ENCODE measurements around the gene SCNM1.
A peak's percentile ranks its signal among the peaks of the same experiment; 100 is the strongest.

SCNM1 gene

DNA sequence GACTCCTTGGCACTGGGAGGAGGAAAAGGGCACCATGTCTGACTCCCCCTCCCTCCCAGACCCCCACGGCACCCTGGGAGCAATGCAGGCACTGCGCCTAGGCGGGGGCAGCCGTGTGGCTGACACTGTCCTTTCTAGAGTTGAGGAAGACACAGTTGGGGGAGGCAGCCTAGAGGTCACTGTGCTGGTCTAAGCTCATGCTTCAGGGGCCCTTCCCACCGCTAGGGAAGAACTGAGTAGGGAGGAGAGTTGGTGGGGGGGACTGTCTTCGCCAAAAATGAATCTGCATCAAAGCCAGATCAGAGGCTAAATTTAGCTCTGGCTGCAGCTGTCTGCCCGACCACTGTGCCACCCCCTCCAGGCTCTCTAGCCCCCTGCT, 22.9 kb upstream of the SCNM1 start:
- Mint-ChIP-seq H3K27ac (no peak overlapping the region), H3K4me1 (ENCODE audit: low read depth) (peaks cover 18% of the 10 kb centered on the region), H3K9me3 (no peaks in the 10 kb centered on the region), H3K27me3 (ENCODE audit: low read depth) (peaks cover 20% of the 10 kb centered on the region), H3K4me3 (no peak overlapping the region), H3K36me3 (ENCODE audit: low read depth) (no peaks in the 10 kb centered on the region)
- DNase-seq (ENCODE audit: low spot score) = no peak

DNA sequence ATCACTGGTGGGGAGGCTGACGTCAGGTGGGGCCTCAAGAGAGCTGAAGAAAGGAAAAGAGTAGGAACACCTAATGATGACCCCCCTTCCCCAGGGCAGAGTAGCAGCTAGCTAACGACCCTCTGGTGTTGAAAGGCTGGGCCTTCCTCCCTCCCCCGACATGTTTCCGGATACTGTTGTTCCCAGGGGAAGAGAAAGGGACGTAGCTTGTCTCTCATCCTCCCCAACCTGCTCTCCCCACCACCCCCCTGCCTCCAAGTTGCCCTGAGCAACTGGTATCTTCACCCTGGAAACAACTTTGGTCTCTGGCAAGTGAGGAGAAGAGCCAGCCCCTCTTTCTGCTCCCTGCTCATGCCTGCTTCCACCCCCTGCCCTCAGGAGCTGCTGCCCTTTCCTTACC, 22.0 kb upstream of the SCNM1 start:
- H3K27me3 Mint-ChIP-seq (ENCODE audit: low read depth) = peaks cover 25% of the 10 kb centered on the region
- peaks cover 18% of the 10 kb centered on the region for H3K4me1 Mint-ChIP-seq (ENCODE audit: low read depth)
- H3K36me3 Mint-ChIP-seq (ENCODE audit: low read depth) = no peaks in the 10 kb centered on the region
- H3K4me3 Mint-ChIP-seq = no peak overlapping the region
- H3K27ac Mint-ChIP-seq = no peak overlapping the region
- no peak for DNase-seq (ENCODE audit: low spot score)
- H3K9me3 Mint-ChIP-seq = no peaks in the 10 kb centered on the region

DNA sequence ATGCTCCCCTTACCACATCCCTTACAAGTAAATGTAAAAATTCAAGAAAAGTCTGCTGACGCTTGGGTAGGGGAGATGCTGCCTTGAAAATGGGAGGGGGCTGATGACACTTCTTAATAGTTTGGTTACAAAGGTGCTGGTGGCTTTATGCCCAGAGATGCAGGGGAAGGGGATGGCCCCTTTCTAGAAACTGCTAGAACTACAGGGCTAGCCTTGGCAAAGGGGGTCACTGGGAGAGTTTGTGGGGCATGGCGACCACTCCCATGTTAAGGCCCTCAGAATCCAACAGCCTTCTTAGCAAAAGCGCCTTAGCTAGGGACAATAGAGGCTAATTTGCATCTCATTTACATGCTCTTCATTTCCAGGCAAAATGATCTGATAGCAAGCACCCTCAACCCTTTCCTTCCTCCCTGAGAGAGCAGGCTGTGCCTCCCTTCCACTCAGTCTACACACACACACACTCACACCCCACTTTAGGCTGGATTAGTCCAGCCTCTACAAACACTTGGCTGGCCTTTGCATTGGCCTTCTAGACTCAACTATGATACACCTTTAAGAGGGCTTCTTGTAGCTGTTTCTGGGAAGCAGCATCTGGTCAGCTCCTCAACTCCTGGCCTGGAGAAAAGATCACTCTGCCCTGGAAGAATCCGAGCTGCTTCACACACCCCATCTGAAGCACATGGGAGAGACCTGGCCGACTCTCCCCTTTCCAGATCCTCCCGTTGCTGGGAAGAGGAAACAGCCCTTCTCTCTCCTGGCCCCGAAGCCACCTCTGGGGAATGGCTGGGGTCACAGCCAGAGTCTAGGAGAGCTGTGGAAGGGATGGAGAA, 21.3 kb upstream of the SCNM1 start:
- Mint-ChIP-seq H3K4me3 (no peak overlapping the region), H3K9me3 (no peaks in the 10 kb centered on the region), H3K27me3 (ENCODE audit: low read depth) (peaks cover 25% of the 10 kb centered on the region), H3K36me3 (ENCODE audit: low read depth) (no peaks in the 10 kb centered on the region), H3K4me1 (ENCODE audit: low read depth) (peaks cover 18% of the 10 kb centered on the region), H3K27ac (no peak overlapping the region)
- no peak for DNase-seq (ENCODE audit: low spot score)

DNA sequence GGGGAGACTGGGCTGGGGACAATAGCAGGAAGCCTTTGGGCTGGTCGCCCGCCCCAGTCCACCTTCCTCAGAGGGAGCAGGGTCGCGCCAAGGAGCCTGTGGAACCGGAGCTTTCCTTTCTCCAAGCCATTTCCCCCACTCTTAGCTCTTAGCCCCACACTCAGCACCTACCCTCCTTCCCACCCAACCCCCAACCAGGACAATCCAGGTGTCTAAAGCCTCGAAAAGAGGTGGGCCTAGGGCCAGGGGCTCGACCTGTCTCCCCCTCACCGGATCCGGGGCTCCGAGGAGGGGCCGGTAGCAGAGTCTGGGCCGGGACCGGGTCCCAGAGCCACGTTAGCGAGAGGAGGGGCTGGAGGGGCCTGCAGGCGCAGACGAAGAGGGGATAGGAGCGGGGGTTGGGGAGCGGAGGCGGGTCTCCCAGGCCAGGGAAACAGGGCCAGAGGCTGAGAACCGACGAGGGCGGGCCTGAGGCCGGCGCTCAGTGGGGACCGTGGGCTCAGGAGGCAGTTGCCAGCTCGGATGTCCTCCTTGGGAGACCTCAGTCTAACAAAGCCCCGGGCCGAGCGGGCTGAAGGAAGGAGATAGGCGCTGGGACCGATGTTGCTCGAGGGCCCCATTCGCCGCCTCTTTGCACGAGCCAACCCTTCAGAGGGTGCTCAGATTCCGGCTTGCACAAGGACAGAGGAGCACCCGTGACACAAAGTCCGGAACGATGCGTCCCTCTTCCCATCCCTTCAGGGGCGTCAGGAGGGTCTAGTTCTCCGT, 20.5 kb upstream of the SCNM1 start:
- no peaks in the 10 kb centered on the region for H3K36me3 Mint-ChIP-seq (ENCODE audit: low read depth)
- no peaks in the 10 kb centered on the region for H3K9me3 Mint-ChIP-seq
- peak overlapping the region; percentile 95 for H3K4me3 Mint-ChIP-seq
- H3K27ac Mint-ChIP-seq = no peak overlapping the region
- DNase-seq (ENCODE audit: low spot score) = no peak
- peaks cover 28% of the 10 kb centered on the region for H3K27me3 Mint-ChIP-seq (ENCODE audit: low read depth)
- peaks cover 18% of the 10 kb centered on the region for H3K4me1 Mint-ChIP-seq (ENCODE audit: low read depth)

DNA sequence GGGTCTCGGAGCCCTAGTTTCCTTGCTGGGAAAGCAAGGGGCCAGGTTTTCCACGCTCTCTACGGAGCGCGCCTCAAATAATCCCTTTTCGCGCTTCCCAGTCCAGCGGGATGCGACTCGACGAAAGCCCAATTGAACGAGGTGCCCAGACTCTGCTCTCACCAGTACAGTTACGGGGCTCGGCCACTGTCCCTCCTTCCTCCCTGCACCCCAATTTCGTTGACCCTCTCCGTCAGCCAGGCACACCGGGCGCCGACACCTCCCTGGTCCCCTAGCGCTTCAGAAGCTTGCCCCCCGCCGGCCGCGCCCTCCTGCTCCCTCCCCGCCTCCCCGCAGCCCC, 19.9 kb upstream of the SCNM1 start:
- Mint-ChIP-seq H3K27me3 (ENCODE audit: low read depth) (peaks cover 29% of the 10 kb centered on the region), H3K9me3 (no peaks in the 10 kb centered on the region), H3K4me1 (ENCODE audit: low read depth) (peaks cover 18% of the 10 kb centered on the region), H3K4me3 (peak overlapping the region; percentile 95), H3K36me3 (ENCODE audit: low read depth) (no peaks in the 10 kb centered on the region), H3K27ac (no peak overlapping the region)
- no peak for DNase-seq (ENCODE audit: low spot score)

DNA sequence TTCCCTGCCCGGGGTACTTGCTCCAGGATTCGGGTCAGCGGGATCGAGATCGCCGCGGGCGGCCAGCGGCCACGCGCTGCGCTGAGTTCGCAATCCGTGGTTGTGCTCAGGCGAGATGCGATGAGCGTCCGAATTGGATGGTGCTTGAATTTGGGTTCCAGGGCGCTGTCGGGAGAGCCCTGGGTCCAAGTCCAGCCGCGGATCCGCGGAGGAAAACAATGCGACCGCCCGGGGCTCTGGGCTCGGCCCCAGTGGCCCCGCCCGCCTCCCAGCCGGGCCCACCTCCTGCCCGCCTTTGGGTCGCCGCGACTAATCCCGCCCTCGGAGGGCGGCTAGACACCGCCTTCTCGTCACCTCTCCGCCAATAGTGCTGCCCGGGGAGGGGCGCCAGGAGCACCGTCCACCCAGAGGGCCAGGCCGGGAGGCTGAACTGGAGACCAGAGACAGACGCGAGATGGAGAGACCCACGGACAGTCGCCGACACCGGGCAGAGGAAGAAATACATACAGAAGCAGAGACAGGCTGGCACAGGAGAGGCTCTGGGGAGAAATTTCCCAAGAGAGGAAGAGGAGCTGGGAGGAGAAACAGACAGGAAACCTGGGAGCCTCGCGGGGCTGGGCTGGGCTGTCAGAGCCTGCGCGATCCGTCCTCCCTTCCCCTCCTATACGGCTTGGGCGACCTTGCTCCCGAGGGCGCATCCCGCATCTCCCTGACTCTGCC, 19.4 kb upstream of the SCNM1 start, which contains the start of gene SEMA6C:
SEMA6C (minus strand) TSS at position 220 of the 720 bp plus-strand sequence. CDS start 4,010 bp downstream, outside the sequence.
- Mint-ChIP-seq H3K4me3 (peak within 1 kb of the TSS; percentile 95), H3K4me1 (ENCODE audit: low read depth) (peaks cover 18% of the 10 kb centered on the region), H3K9me3 (no peaks in the 10 kb centered on the region), H3K27ac (peak within 1 kb of the TSS; percentile 62), H3K36me3 (ENCODE audit: low read depth) (no peaks in the 10 kb centered on the region), H3K27me3 (ENCODE audit: low read depth) (peaks cover 29% of the 10 kb centered on the region)
- peak; percentile 92 for DNase-seq (ENCODE audit: low spot score)

DNA sequence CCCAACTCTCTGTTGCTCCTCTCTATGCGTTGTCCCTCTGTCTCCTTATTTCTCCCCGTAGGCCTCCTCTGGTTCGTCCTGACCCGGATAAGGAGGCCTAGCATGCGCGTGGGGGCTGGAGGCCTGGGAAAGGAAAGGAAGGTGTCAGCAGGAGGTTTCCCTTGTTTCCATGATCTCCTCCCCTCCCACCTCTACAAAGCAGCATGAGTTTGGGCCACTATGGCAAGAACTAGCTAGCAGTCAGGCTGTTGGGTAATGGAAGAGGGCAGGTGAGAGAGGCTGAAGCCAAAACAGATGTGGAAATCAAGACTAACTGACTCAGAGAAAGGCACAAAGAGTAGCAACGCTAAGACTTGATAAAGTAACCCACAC, 18.8 kb upstream of the SCNM1 start:
- Mint-ChIP-seq H3K27ac (peak overlapping the region; percentile 62), H3K4me1 (ENCODE audit: low read depth) (peaks cover 20% of the 10 kb centered on the region), H3K27me3 (ENCODE audit: low read depth) (peaks cover 29% of the 10 kb centered on the region), H3K36me3 (ENCODE audit: low read depth) (no peaks in the 10 kb centered on the region), H3K4me3 (peak overlapping the region; percentile 95), H3K9me3 (no peaks in the 10 kb centered on the region)
- DNase-seq (ENCODE audit: low spot score) = no peak

DNA sequence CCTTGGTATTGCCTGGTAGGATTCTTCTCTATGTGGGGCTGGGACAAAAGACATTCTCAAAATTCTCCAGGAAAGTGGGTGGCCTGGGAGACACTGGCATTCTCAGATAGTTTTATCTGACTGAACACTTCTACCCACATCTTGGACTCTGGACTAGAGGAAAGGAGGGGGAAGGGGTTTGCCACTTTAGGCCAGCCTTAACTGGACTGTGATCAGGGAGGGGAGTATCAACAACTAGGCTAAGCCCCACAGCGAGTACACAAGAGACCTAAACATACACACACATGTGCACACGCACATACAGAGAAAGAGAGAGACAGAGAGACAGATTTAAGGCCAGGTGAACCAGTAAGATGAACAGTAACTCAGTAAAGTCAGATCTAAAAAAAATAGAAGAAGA, 18.3 kb upstream of the SCNM1 start:
- no peak overlapping the region for H3K27ac Mint-ChIP-seq
- H3K36me3 Mint-ChIP-seq (ENCODE audit: low read depth) = no peaks in the 10 kb centered on the region
- H3K27me3 Mint-ChIP-seq (ENCODE audit: low read depth) = peaks cover 29% of the 10 kb centered on the region
- peaks cover 20% of the 10 kb centered on the region for H3K4me1 Mint-ChIP-seq (ENCODE audit: low read depth)
- no peak for DNase-seq (ENCODE audit: low spot score)
- H3K4me3 Mint-ChIP-seq = peak overlapping the region; percentile 95
- H3K9me3 Mint-ChIP-seq = no peaks in the 10 kb centered on the region

DNA sequence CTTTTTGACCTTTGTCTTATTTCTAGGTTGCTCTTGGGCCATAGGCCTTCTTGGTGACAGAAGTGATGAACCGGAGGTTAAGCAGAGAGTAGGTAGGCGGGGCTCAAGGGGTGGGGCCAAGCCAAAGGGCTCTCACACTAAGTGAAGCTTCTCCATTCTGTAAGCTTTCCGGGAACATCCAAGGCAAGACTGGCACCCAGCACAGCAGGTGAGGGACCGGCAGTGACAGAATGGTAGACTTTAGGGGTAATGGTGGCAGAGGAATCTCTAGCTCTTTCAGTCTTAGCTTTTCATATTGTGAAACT, 9.5 kb upstream of the SCNM1 start, which contains the start of gene TNFAIP8L2:
TNFAIP8L2 (plus strand) TSS at position 135 of the 305 bp plus-strand sequence. CDS start 2,049 bp downstream, outside the sequence.
- Mint-ChIP-seq H3K4me3 (peak within 1 kb of the TSS; percentile 98), H3K4me1 (ENCODE audit: low read depth) (peaks cover 36% of the 10 kb centered on the region), H3K27me3 (ENCODE audit: low read depth) (no peaks in the 10 kb centered on the region), H3K36me3 (ENCODE audit: low read depth) (peaks cover 37% of the 10 kb centered on the region), H3K27ac (peak within 1 kb of the TSS; percentile 95), H3K9me3 (no peaks in the 10 kb centered on the region)
- peak; percentile 79 for DNase-seq (ENCODE audit: low spot score)

DNA sequence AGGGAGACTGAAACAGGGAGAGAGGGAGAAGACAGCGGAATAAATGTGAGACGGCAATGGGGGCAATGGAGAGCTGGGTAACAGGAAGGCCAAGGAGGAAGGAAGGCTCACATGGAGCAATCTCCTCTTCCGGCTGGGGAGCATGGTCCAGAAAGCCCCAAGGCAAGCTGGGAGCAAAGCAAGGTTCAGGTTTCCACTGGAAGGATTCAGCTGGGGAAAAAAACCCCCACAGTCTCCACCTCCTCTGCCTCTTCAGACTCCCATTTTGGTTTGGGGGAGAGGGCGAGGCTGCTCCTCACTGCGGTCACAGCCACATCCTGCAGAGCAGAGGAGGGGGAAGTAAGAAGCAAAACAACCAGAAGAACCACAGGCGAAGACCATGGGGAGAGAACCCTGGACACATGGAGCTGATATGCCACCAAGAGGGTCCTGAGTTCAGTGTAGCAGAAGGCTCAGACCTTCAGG, 8.8 kb upstream of the SCNM1 start:
- peak overlapping the region; percentile 98 for H3K4me3 Mint-ChIP-seq
- peaks cover 37% of the 10 kb centered on the region for H3K36me3 Mint-ChIP-seq (ENCODE audit: low read depth)
- H3K4me1 Mint-ChIP-seq (ENCODE audit: low read depth) = peaks cover 40% of the 10 kb centered on the region
- peak overlapping the region; percentile 95 for H3K27ac Mint-ChIP-seq
- H3K27me3 Mint-ChIP-seq (ENCODE audit: low read depth) = no peaks in the 10 kb centered on the region
- no peaks in the 10 kb centered on the region for H3K9me3 Mint-ChIP-seq
- DNase-seq (ENCODE audit: low spot score) = peak; percentile 76

DNA sequence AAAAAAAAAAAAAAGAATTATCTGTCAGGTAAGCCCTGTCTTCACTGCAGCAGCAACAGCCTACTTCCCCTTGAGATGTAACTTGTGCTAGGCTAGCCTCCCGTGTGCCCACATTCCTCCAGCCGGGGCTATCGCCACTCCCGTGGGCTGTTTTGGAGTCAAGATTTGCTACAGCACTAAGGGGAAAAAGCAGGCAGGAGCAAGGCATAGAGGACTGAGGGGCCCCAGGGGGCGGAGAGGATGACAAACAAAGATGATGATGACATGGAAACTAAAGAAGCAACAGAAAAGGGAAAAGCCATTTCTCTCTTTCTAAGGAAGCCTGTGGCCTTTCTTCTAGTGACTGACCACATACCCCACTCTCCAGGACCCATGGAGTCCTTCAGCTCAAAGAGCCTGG, 7.6 kb upstream of the SCNM1 start:
- Mint-ChIP-seq H3K4me1 (ENCODE audit: low read depth) (peaks cover 45% of the 10 kb centered on the region), H3K27me3 (ENCODE audit: low read depth) (no peaks in the 10 kb centered on the region), H3K4me3 (peak overlapping the region; percentile 98), H3K9me3 (no peaks in the 10 kb centered on the region), H3K36me3 (ENCODE audit: low read depth) (peaks cover 43% of the 10 kb centered on the region), H3K27ac (peak overlapping the region; percentile 95)
- DNase-seq (ENCODE audit: low spot score) = peak; percentile 74

DNA sequence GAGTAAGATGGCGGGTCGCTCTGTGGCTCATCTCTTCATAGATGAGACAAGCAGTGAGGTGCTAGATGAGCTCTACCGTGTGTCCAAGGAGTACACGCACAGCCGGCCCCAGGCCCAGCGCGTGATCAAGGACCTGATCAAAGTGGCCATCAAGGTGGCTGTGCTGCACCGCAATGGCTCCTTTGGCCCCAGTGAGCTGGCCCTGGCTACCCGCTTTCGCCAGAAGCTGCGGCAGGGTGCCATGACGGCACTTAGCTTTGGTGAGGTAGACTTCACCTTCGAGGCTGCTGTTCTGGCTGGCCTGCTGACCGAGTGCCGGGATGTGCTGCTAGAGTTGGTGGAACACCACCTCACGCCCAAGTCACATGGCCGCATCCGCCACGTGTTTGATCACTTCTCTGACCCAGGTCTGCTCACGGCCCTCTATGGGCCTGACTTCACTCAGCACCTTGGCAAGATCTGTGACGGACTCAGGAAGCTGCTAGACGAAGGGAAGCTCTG, 7.1 kb upstream of the SCNM1 start:
- Mint-ChIP-seq H3K27me3 (ENCODE audit: low read depth) (no peaks in the 10 kb centered on the region), H3K9me3 (no peaks in the 10 kb centered on the region), H3K4me3 (peak overlapping the region; percentile 98), H3K27ac (peak overlapping the region; percentile 95), H3K36me3 (ENCODE audit: low read depth) (peaks cover 43% of the 10 kb centered on the region), H3K4me1 (ENCODE audit: low read depth) (peaks cover 45% of the 10 kb centered on the region)
- DNase-seq (ENCODE audit: low spot score) = peak; percentile 20

DNA sequence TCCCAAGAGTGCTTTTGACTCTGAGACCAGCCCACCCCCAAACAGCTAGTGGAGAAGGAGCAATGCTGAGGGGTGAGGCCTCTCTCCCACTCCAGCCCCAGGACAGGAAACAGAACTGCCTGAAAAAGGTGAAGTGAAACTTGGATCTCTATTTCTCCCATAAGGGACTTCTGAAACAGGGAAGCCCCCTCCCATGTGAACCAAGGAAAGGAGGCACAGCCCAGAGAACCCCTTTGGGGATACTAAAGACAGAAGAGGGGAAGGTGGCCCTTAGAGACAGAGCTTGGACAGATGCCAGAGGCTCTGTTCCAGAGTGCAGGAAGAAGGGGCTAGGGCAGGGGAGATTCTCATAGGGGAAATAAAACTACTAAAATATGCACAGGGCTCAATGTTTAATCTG, 6.6 kb upstream of the SCNM1 start:
- Mint-ChIP-seq H3K27ac (peak overlapping the region; percentile 78), H3K4me1 (ENCODE audit: low read depth) (peaks cover 47% of the 10 kb centered on the region), H3K36me3 (ENCODE audit: low read depth) (peaks cover 43% of the 10 kb centered on the region), H3K9me3 (no peaks in the 10 kb centered on the region), H3K27me3 (ENCODE audit: low read depth) (no peaks in the 10 kb centered on the region), H3K4me3 (peak overlapping the region; percentile 66)
- DNase-seq (ENCODE audit: low spot score) = no peak
